Heart left ventricle (tissue), 16 donors: ENCODE measurements around the gene COL20A1. TPM values are rescaled to one million over a fixed set of nuclear protein-coding genes. Genes with fewer than 3 reads are reported as not detected.

ENCODE experiments used
- ATAC-seq, 4 donors: fragments of 200-7000 bp; cut with Tn5 transposase; one replicate each; pipeline ENCODE4 v1.9.1; 2020 to 2022; ENCODE audit warnings: moderate library complexity in 4 of 4, mild to moderate bottlenecking in 3 of 4, moderate number of reproducible peaks in 1 of 4
- DNase-seq, 5 donors: peaks; one replicate each; pipeline ENCODE4 v3.0.0-alpha.2; 2020
- H3K27ac ChIP-seq, 12 donors: fragments of 200-600 bp; sonication (generic) in 4 of 12; one replicate each; pipeline versions ENCODE4 v1.5.0 to v1.8.0; 2016 to 2022; ENCODE audit warnings: mild to moderate bottlenecking in 2 of 12
- H3K27me3 ChIP-seq, 9 donors: fragments of 200-600 bp; sonication (generic) in 2 of 9; one replicate each; pipeline versions ENCODE4 v1.5.1 to v1.8.0; 2016 to 2022; ENCODE audit warnings: mild to moderate bottlenecking in 3 of 9
- H3K36me3 ChIP-seq, 9 donors: fragments of 200-600 bp; sonication (generic) in 2 of 9; one replicate each; pipeline versions ENCODE4 v1.5.0 to v1.8.0; 2018 to 2022; ENCODE audit warnings: mild to moderate bottlenecking in 2 of 9
- H3K4me1 ChIP-seq, 12 donors: fragments of 200-600 bp; sonication (generic) in 4 of 12; one replicate each; pipeline versions ENCODE4 v1.5.0 to v1.8.0; 2016 to 2022; ENCODE audit warnings: mild to moderate bottlenecking in 3 of 12
- H3K4me3 ChIP-seq, 12 donors: fragments of 200-600 bp; sonication (generic) in 4 of 12; one replicate each; pipeline versions ENCODE4 v1.5.0 to v1.8.0; 2017 to 2022; ENCODE audit warnings: mild to moderate bottlenecking in 9 of 12, moderate library complexity in 4 of 12
- H3K9me3 ChIP-seq, 12 donors: fragments of 200-600 bp; sonication (generic) in 4 of 12; one replicate each; pipeline versions ENCODE4 v1.5.0 to v1.8.0; 2016 to 2022; ENCODE audit warnings: mild to moderate bottlenecking in 1 of 12
- CTCF ChIP-seq, 12 donors: fragments of 200-600 bp; sonication (generic) in 4 of 12; IDR thresholded peaks; one replicate each; pipeline versions ENCODE4 v1.5.0 to v1.8.0; 2018 to 2022; ENCODE audit warnings: antibody characterized with exemption in 12 of 12, mild to moderate bottlenecking in 5 of 12
- POLR2A ChIP-seq, 2 donors: fragments of 450-650 bp; IDR thresholded peaks; one replicate each; pipeline ENCODE4 v1.6.1; 2017; ENCODE audit warnings: antibody characterized with exemption in 2 of 2, mild to moderate bottlenecking in 2 of 2, moderate library complexity in 2 of 2
- WGBS, 4 donors: extraction: QIAGEN DNeasy Blood & Tissue Kit in 2 of 4; methylation state at CpG; one replicate each; pipeline versions ENCODE4 v1.1.5 to v1.1.7; 2013 to 2018; 5-methylcytosine and 5-hydroxymethylcytosine counted together
- intact Hi-C, 10 donors: fragments of 100-400 bp; cut with DNase I; formaldehyde crosslinking; loops; one replicate each; pipeline versions ENCODE4 v1.11.1 to v1.14.2; 2022
- polyA plus RNA-seq, 2 donors: library from polyadenylated mRNA; stranded (reverse); fragments of 200-250 nt; gene quantifications; one replicate each; pipeline ENCODE4 v1.2.3, GENCODE V29; 2013
- total RNA-seq, 9 donors: library from RNA; depleted of rRNA in 2 of 9; stranded (reverse); fragments of >200 nt in 2 of 9; fragmentation: NEBNext Ultra II Directional in 3 of 9; extraction: Animal tissue kit (Norgen Biotek cat#: 25700) in 3 of 9; gene quantifications; one replicate each; pipeline versions ENCODE4 v1.1.0 to v1.2.4, GENCODE V29; 2016 to 2023
- donor health status: ischemic (EF 13 %, LVEDD 7.1; RV severe dilation, severe dysfunction).
- donor health status: healthy with polysubstance abuse.
- donor health status: DM: no; HTN: yes; CAD: no.
- donor health status: DM: no; HTN: no; CAD: no.
- donor health status: ischemic (EF 25% LVEDD 6.9; RV normal size, moderate dysfunction).
- donor health status: ischemic (EF 25% LVEDD 5.7; RV mildly dilated, moderate dysfunction).
- donor health status: healthy.
- donor health status: DM: yes; HTN: yes; CAD: no.
- donor health status: ischemic (EF 35%, LVEDD 5.7; RV mildly dilated, moderate dysfunction).
- donor health status: nonischemic (EF 11% LVEDD 7.7; RV severe dilation, severe dysfunction).
- donor health status: DM: yes; HTN: yes; CAD: no.
- donor health status: PGD.
- donor health status: ischemic (EF 29% LVEDD 5.4; RV normal size, mild dysfunction).
- donor health status: nonischemic (EF 23%, LVEDD 6.1; RV moderate dilation, normal function).

COL20A1 gene
- total and polyA plus RNA-seq, 11 donors, result not detected

DNA sequence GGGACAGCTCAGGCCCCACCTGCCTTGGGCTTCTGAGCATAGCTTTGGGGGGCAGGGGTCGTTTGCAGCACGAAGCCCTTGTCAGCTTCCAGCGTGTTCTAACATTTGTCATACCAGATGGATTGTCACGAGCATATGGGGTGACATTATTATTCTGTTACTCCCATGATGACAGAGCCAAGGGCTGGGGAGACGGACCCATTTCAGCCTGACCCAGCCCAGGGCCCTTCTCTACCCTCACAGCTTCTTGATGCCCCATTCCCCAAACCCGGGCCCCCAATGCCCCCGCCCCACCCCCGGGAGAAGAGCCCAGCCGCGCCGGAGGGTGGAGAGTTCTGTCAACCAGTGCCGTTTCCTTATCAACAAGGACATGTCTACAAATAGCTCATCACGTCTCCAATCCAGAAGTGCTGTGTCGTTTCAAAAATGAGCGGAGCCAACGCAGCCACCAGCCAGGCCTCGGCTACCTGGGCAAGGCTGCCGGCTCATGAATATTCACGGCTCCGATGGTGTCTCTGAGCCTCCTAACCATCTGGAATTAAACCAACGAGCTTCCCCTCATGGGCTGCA lies 77.7 kb downstream of the COL20A1 start:
- DNase-seq (peak in 2 of 5 donors; percentile 47 to 61), ATAC-seq (peak; percentile 57 to 85 (median 80))
- TF ChIP-seq POLR2A (IDR thresholded peaks at IDR 0.05) (no peak), CTCF (IDR thresholded peaks at IDR 0.05) (no peak)
- H3K36me3 ChIP-seq, result no peaks in the 10 kb centered on the region
- peaks cover 0 to 18% (median 7%) of the 10 kb centered on the region in 12 donors for H3K4me1 ChIP-seq
- H3K4me3 ChIP-seq, result no peak overlapping the region
- H3K9me3 ChIP-seq, result no peaks in the 10 kb centered on the region
- peak overlapping the region in 1 of 12 donors; percentile 44 for H3K27ac ChIP-seq
- WGBS, 4 donors, result 8 to 18% (median 16%) methylated on average over 13 to 21 of the region's 21 CpGs
- intact Hi-C loops, result no loop called here
- H3K27me3 ChIP-seq, result peaks cover 0 to 46% (median 7%) of the 10 kb centered on the region in 9 donors

GRCh38 chr20:63371291-63371865 lies 78.4 kb downstream of the COL20A1 start:
- no peaks in the 10 kb centered on the region for H3K36me3 ChIP-seq
- TF ChIP-seq CTCF (IDR thresholded peaks at IDR 0.05) (no peak), POLR2A (IDR thresholded peaks at IDR 0.05) (no peak)
- ATAC-seq, result no peak
- peak overlapping the region in 1 of 12 donors; percentile 44 for H3K27ac ChIP-seq
- H3K9me3 ChIP-seq, result no peaks in the 10 kb centered on the region
- H3K27me3 ChIP-seq, result peaks cover 3 to 49% (median 7%) of the 10 kb centered on the region in 9 donors
- intact Hi-C loops, result no loop called here
- WGBS, 4 donors, result 72 to 83% (median 76%) methylated on average over 27 to 28 of the region's 28 CpGs
- peaks cover 0 to 18% (median 7%) of the 10 kb centered on the region in 12 donors for H3K4me1 ChIP-seq
- no peak overlapping the region for H3K4me3 ChIP-seq
- no peak for DNase-seq

GRCh38 chr20:63372971-63373885 lies 80.2 kb downstream of the COL20A1 start:
- Histone ChIP-seq H3K4me1 (peaks cover 0 to 18% (median 7%) of the 10 kb centered on the region in 12 donors), H3K27ac (no peak overlapping the region), H3K36me3 (no peaks in the 10 kb centered on the region), H3K9me3 (no peaks in the 10 kb centered on the region), H3K4me3 (no peak overlapping the region), H3K27me3 (peaks cover 10 to 63% (median 19%) of the 10 kb centered on the region in 9 donors)
- intact Hi-C loops, result no loop called here
- WGBS, 4 donors, result 57 to 69% (median 65%) methylated on average over 27 to 34 of the region's 34 CpGs
- DNase-seq, result no peak
- TF ChIP-seq CTCF (IDR thresholded peaks at IDR 0.05) (no peak), POLR2A (IDR thresholded peaks at IDR 0.05) (no peak)
- no peak for ATAC-seq

GRCh38 chr20:63373996-63374395 lies 81.0 kb downstream of the COL20A1 start:
- Histone ChIP-seq H3K4me3 (no peak overlapping the region), H3K36me3 (no peaks in the 10 kb centered on the region), H3K9me3 (no peaks in the 10 kb centered on the region), H3K27me3 (peaks cover 10 to 71% (median 19%) of the 10 kb centered on the region in 9 donors), H3K4me1 (peaks cover 0 to 18% (median 7%) of the 10 kb centered on the region in 12 donors), H3K27ac (no peak overlapping the region)
- intact Hi-C loops, result no loop called here
- ATAC-seq (no peak), DNase-seq (no peak)
- TF ChIP-seq POLR2A (IDR thresholded peaks at IDR 0.05) (no peak), CTCF (IDR thresholded peaks at IDR 0.05) (no peak)
- WGBS, 4 donors, result 78 to 85% (median 84%) methylated on average over 17 to 19 of the region's 19 CpGs
